ENCODE measurements around the gene NUFIP1. TPM values are rescaled to one million over a fixed set of nuclear protein-coding genes. Genes with fewer than 3 reads are reported as not detected.
"Not testable (repeated sequence)": the region's sequence is repeated elsewhere in the genome, so short reads cannot be mapped to it uniquely, and the experiment has no call there.

The NUFIP1 gene
- 1 to 10 TPM; 4.0 to 5.4 (median 4.9) TPM for polyA plus RNA-seq (ENCODE audit: low read depth in 6 of 6)

DNA sequence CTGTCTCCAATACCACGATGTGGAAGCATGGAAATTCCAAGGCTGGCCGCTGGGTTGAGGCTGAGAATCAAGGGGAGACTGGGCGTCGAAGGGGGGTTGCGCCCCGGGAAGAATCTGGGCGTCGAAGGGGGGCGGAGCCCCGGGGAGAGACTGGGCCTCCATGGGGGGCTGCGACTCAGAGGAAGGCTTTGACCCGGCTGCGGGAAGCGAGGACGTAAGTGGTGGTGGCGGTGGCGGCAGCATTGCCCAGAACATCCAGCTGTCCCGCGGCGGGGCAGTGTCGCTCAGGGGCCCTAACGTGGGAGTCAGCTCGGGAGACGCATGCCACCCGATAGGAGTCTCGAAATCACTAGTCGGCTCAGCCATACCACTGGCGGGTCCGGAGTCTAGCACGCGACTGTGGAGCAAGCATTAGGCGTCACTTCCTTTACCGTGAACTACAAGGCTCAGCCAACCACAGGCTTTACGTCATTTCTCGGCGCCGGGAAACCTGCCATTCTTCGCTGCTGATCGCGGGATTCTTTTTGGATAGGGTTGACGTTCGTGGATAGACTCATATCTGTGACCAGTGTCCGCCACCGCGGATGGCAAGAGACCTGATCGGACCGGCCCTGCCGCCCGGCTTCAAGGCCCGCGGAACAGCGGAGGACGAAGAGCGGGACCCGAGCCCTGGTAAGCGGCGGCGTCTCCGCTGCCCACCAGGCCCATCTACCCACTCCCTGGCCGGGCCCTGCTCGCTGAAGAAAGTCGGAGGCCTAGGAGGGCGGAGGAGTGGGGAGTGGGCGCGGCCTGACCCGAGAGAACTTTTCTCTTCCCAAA, at the start of gene NUFIP1, which contains the start of gene GPALPP1:
TSS of gene NUFIP1 (minus strand) at position 401 of the 819 bp plus-strand sequence. CDS start at position 366, 35 bp downstream.
TSS of gene GPALPP1 (plus strand) at position 468 of the 819 bp plus-strand sequence. CDS start at position 585, 117 bp downstream.
- Mint-ChIP-seq H3K36me3 (peaks cover 8 to 13% of the 10 kb centered on the region in 2 donors), H3K9me3 (no peaks in the 10 kb centered on the region), H3K4me3 (peak within 1 kb of the TSS; percentile 95 to 100 (median 99)), H3K27ac (peak within 1 kb of the TSS; percentile 95 to 99 (median 98)), H3K27me3 (no peaks in the 10 kb centered on the region), H3K4me1 (peaks cover 37 to 70% (median 61%) of the 10 kb centered on the region in 3 donors)
- peak; percentile 87 for DNase-seq
- peak; percentile 97 to 99 for ATAC-seq (ENCODE audit: low read depth in 2 of 2)

DNA sequence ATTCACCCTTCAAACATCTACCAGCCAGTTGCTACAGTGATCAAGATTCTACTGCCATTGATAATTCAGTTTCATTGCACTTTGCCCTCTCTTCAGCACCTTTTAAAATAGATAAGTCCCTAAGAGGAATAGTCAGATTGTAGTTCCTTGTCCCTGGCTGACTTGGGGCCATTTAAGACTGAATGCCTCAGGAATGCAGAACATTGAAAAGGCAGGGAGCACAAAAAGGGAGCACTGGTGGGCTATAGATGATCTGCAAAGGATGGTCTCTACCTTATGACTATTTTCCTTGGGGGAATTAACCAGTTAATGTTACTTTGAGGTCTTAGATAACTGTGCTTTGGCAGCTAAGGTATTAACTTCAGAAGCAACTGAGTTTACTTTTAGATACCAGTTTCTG, 46.9 kb upstream of the NUFIP1 start:
- no peak overlapping the region for H3K27ac Mint-ChIP-seq
- H3K27me3 Mint-ChIP-seq = no peaks in the 10 kb centered on the region
- H3K4me3 Mint-ChIP-seq = no peak overlapping the region
- no peaks in the 10 kb centered on the region for H3K9me3 Mint-ChIP-seq
- DNase-seq (no peak), ATAC-seq (ENCODE audit: low read depth in 2 of 2) (no peak)
- peaks cover 8 to 9% of the 10 kb centered on the region in 2 donors for H3K36me3 Mint-ChIP-seq
- H3K4me1 Mint-ChIP-seq = no peaks in the 10 kb centered on the region

DNA sequence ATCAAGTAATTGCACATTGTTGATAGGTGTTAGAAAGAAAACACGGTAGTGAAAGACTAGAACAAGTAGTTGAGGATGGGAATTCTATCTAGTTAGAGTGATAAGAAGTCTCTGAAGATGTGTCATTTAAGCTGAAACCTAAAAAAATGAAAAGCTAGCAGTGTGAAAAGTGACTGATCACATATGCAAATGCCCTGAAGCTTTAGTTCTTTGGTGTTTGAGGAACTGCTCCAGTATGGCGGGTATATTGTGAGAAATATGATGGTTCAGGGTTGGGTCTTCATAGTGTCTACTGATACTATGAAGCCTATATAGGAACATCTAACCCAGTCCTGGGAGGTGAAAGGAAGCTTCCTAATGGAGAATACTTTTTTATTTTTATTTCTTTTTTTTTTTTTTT, 45.1 kb upstream of the NUFIP1 start:
- DNase-seq (no peak), ATAC-seq (ENCODE audit: low read depth in 2 of 2) (no peak)
- Mint-ChIP-seq H3K27ac (peak overlapping the region in 2 of 6 donors; percentile 6 to 37), H3K36me3 (peaks cover 8 to 9% of the 10 kb centered on the region in 2 donors), H3K27me3 (no peaks in the 10 kb centered on the region), H3K4me3 (peak overlapping the region in 1 of 8 donors; percentile 24), H3K4me1 (no peaks in the 10 kb centered on the region), H3K9me3 (no peaks in the 10 kb centered on the region)

DNA sequence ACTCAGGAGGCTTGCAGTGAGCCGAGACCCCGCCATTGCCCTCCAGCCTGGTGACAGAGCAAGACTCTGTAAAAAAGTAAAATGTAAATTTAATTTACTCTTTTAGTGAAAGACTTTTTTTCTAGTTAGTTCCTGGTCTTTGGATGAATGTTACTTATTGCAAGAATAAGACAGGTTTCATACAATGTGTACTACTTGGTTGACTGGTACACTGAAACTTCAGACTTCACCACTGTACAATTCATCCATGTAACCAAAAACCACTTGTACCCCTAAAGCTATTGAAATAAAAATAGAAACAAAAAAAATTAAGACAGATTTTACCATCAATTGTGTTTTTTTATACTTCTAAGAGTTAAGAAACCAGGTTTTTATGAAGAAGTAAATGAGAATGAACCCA, 35.6 kb upstream of the NUFIP1 start:
- no peak for DNase-seq
- Mint-ChIP-seq H3K9me3 (no peaks in the 10 kb centered on the region), H3K4me3 (no peak overlapping the region), H3K27ac (no peak overlapping the region), H3K4me1 (no peaks in the 10 kb centered on the region), H3K36me3 (peaks cover 22 to 27% of the 10 kb centered on the region in 2 donors), H3K27me3 (no peaks in the 10 kb centered on the region)
- no peak for ATAC-seq (ENCODE audit: low read depth in 2 of 2)

DNA sequence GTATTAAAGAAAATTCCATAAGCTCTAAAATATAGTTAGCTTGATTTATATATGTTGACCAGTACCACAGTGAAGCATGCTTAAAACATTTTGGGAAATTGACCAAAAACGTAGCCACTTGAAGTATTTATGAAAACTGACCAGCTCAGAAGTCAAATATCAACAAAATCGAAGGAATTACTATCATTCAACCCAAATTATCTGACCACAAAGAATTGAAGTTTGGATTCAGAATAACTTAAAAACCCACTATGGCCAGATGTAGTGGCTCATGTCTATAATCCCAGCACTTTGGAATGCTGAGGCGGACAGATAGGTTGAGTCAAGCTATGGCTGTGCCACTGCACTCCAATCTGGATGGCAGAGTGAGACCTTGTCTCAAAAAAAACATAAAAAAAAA, 32.0 kb upstream of the NUFIP1 start:
- H3K36me3 Mint-ChIP-seq = peaks cover 8 to 18% of the 10 kb centered on the region in 2 donors
- no peaks in the 10 kb centered on the region for H3K9me3 Mint-ChIP-seq
- H3K27ac Mint-ChIP-seq = no peak overlapping the region
- H3K4me3 Mint-ChIP-seq = no peak overlapping the region
- H3K4me1 Mint-ChIP-seq = no peaks in the 10 kb centered on the region
- ATAC-seq (ENCODE audit: low read depth in 2 of 2) = no peak
- DNase-seq = no peak
- no peaks in the 10 kb centered on the region for H3K27me3 Mint-ChIP-seq

DNA sequence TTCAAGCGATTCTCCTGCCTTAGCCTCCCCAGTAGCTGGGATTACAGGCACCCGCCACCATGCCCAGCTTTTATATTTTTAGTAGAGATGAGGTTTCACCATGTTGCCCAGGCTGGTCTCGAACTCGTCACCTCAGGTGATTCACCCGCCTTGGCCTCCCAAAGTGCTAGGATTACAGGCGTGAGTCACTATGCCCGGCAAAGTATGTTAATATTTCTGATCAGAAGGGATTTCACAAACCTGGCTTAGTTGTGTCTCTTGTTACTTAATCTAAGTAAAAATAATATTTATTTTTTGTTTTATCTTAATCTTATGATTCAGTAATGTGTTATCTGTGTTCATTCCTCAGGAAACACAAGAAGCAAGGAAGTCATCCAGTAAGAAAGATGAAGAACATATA, 30.7 kb upstream of the NUFIP1 start:
- not testable (repeated sequence) for H3K27ac Mint-ChIP-seq; H3K9me3 Mint-ChIP-seq; H3K4me1 Mint-ChIP-seq; DNase-seq; H3K27me3 Mint-ChIP-seq; H3K4me3 Mint-ChIP-seq; ATAC-seq (ENCODE audit: low read depth in 2 of 2)
- H3K36me3 Mint-ChIP-seq = peaks cover 15 to 19% of the 10 kb centered on the region in 2 donors

DNA sequence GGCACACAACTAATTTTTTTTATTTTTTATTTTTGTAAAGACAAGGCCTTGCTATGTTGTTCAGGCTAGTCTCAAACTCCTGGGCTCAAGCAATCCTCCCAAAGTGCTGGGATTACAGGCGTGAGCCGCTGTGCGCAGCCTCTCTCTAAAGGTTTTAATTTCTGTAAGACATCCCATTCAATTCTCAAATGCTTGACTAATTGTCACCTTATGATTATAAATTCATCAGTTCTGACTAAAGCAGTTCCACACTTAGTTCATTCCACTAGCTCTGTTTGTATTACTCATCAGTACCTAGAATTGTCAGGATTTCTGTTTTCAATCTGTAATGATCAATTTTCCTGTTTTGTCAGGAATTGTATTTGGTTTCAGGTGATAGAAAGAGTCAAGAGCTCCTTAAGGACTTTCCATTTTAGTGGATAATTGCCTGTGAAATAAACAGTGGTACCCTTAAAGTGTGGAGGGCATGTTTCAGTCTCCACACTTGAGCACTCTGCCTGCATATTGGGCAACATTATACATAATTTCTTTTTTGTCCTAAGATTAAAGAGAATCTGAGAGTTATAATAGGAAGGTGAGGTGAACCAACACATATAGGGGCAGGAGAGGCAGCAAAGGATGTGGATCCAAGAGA, 27.6 kb upstream of the NUFIP1 start:
- no peaks in the 10 kb centered on the region for H3K9me3 Mint-ChIP-seq
- no peak for ATAC-seq (ENCODE audit: low read depth in 2 of 2)
- H3K27me3 Mint-ChIP-seq = no peaks in the 10 kb centered on the region
- H3K27ac Mint-ChIP-seq = no peak overlapping the region
- peaks cover 16 to 20% of the 10 kb centered on the region in 2 donors for H3K36me3 Mint-ChIP-seq
- H3K4me3 Mint-ChIP-seq = no peak overlapping the region
- H3K4me1 Mint-ChIP-seq = peaks cover 0 to 5% (median 4%) of the 10 kb centered on the region in 3 donors
- no peak for DNase-seq

DNA sequence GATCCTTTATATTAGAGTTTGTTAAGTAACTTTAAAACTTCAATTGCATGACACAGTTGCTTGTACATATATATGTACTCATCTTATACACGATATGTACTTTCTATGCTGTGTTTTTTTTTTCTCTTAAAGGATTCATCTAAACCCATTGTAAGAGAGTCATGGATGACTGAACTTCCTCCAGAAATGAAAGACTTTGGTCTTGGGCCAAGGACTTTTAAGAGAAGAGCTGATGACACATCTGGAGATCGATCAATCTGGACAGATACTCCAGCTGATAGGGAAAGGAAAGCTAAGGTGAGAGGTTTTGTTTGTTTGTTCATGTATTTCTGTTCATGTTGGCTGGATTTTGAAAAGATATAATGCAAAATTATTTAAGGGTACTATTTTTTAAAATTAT, 26.0 kb upstream of the NUFIP1 start:
- Mint-ChIP-seq H3K27me3 (no peaks in the 10 kb centered on the region), H3K9me3 (no peaks in the 10 kb centered on the region), H3K27ac (peak overlapping the region in 2 of 6 donors; percentile 26 to 56), H3K4me3 (no peak overlapping the region), H3K4me1 (peaks cover 0 to 5% (median 4%) of the 10 kb centered on the region in 3 donors), H3K36me3 (peaks cover 25 to 30% of the 10 kb centered on the region in 2 donors)
- no peak for ATAC-seq (ENCODE audit: low read depth in 2 of 2)
- DNase-seq = no peak

DNA sequence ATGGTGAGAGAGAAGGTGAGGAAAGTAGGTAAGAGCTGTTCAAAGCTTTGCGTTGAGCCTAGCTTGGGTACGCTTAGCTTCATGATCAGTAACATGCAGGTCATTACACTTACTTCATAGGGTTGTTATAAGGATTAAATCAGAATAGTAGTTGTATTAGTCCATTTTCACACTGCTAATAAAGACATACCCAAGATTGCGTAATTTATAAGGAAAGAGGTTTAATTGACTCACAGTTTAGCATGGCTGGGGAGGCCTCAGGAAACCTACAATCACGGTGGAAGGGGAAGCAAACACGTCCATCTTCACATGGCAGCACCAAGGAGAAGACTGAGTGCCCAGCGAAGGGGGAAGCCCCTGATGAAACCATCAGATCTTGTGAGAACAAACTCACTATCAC, 21.9 kb upstream of the NUFIP1 start:
- DNase-seq (no peak), ATAC-seq (ENCODE audit: low read depth in 2 of 2) (no peak)
- Mint-ChIP-seq H3K36me3 (peaks cover 34 to 42% of the 10 kb centered on the region in 2 donors), H3K27me3 (no peaks in the 10 kb centered on the region), H3K4me1 (peaks cover 0 to 5% (median 4%) of the 10 kb centered on the region in 3 donors), H3K27ac (peak overlapping the region in 1 of 6 donors; percentile 79), H3K4me3 (no peak overlapping the region), H3K9me3 (no peaks in the 10 kb centered on the region)

DNA sequence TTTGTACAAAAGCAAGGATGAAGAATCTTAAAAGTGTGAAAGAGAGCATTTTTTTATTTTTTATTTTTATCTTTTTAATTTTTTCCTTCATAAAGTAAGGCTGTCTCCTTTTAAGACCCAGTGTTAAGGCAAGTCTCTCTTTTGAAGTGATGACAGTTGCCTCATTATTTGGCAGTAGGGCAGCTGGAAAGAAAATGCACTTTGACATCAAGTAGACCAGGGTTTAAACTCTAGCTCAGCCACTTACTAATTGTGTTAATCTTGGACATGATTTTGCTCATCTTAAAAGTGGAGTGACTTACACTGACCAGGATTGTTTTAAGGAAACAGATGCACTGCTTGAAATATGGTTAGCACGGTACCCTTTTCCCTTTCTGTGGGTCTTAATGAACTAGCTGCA, 18.6 kb upstream of the NUFIP1 start:
- Mint-ChIP-seq H3K4me3 (no peak overlapping the region), H3K9me3 (no peaks in the 10 kb centered on the region), H3K27me3 (no peaks in the 10 kb centered on the region), H3K4me1 (no peaks in the 10 kb centered on the region), H3K36me3 (peaks cover 21 to 30% of the 10 kb centered on the region in 2 donors), H3K27ac (no peak overlapping the region)
- ATAC-seq (ENCODE audit: low read depth in 2 of 2) = no peak
- no peak for DNase-seq

DNA sequence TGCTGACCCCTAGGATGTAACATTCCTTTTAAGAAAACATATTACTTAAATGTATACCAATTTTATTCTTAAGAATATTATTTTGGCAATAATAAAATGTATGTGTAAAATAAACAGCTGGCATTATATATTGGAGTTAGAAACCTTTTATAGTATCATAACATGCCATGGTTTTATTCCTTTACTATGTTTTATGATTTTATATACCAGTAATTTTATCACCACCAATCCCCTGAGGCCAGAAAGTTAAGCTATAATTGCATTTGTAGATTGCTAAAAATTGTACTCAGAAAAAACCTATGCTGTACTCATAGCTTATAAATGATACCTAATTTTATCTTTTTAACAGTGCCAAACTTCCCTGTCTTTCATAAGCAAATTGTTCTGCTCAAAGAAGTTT, 18.0 kb upstream of the NUFIP1 start:
- H3K9me3 Mint-ChIP-seq = no peaks in the 10 kb centered on the region
- no peak overlapping the region for H3K4me3 Mint-ChIP-seq
- DNase-seq = no peak
- H3K27ac Mint-ChIP-seq = no peak overlapping the region
- peaks cover 27 to 35% of the 10 kb centered on the region in 2 donors for H3K36me3 Mint-ChIP-seq
- no peaks in the 10 kb centered on the region for H3K27me3 Mint-ChIP-seq
- ATAC-seq (ENCODE audit: low read depth in 2 of 2) = no peak
- H3K4me1 Mint-ChIP-seq = no peaks in the 10 kb centered on the region

DNA sequence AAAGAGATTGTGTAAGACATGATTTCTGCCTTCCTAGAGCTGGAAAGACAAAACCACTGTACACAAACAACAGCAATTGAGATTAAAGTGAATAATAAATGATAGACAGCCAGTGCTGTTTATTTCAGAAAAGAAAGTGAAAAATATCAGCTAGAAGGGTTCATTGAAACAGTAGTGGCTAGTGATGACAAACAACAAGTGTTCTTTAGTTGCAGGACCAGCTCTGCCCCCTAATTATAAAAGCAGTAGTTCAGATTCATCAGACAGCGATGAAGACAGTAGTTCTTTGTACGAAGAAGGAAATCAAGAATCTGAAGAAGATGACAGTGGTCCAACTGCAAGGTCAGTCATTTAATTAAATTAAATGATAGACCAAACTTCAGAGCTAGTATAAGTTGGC, 14.8 kb upstream of the NUFIP1 start:
- DNase-seq (no peak), ATAC-seq (ENCODE audit: low read depth in 2 of 2) (no peak)
- H3K4me3 Mint-ChIP-seq = no peak overlapping the region
- no peak overlapping the region for H3K27ac Mint-ChIP-seq
- H3K36me3 Mint-ChIP-seq = peaks cover 17 to 27% of the 10 kb centered on the region in 2 donors
- H3K27me3 Mint-ChIP-seq = no peaks in the 10 kb centered on the region
- H3K9me3 Mint-ChIP-seq = no peaks in the 10 kb centered on the region
- H3K4me1 Mint-ChIP-seq = peaks cover 0 to 4% (median 0%) of the 10 kb centered on the region in 3 donors

DNA sequence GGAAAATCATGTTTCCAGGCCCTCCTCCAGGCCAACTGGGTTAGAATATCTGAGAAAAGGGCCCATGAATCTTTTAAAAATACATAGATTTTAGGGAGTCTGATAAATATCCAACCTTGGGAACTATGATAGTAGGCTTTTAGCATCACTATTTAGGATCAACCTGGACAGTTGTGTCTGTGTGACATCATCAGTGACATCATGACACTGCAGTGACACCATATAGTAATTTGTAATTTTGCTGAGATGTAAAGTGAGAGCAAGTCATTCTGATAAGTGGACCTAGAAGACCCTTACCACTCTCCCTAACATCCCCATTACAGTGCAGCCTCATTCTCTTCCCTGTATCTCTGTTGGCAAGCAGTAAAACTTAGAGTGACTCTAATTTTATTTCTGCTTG, 14.1 kb upstream of the NUFIP1 start:
- Mint-ChIP-seq H3K27me3 (no peaks in the 10 kb centered on the region), H3K36me3 (peaks cover 13 to 30% of the 10 kb centered on the region in 2 donors), H3K4me1 (peaks cover under 1 to 5% (median 2%) of the 10 kb centered on the region in 3 donors), H3K27ac (no peak overlapping the region), H3K9me3 (no peaks in the 10 kb centered on the region), H3K4me3 (no peak overlapping the region)
- DNase-seq (no peak), ATAC-seq (ENCODE audit: low read depth in 2 of 2) (no peak)

DNA sequence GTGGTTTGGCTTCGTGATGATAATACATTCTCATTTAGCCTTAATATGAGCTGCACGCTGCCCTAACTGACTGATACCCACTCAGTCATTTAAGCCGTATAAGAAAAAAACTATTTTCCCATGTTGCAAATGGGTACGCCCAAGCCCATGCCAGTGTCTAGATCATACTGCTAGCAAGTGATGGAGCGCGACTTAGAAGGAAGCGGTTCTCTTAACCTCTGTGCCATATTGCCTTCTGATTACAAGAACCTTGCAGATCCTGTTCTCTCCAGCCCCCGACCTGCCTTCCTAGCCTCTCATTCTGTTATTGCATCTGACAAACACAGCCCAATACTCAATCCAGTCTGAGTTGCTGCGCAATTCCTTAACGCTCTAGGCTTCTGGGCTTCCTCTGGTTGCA, 670 bp upstream of the NUFIP1 start:
- H3K4me1 Mint-ChIP-seq = peaks cover 37 to 72% (median 60%) of the 10 kb centered on the region in 3 donors
- H3K27ac Mint-ChIP-seq = peak overlapping the region; percentile 95 to 99 (median 98)
- peaks cover 8 to 11% of the 10 kb centered on the region in 2 donors for H3K36me3 Mint-ChIP-seq
- H3K9me3 Mint-ChIP-seq = no peaks in the 10 kb centered on the region
- peak overlapping the region; percentile 95 to 100 (median 99) for H3K4me3 Mint-ChIP-seq
- H3K27me3 Mint-ChIP-seq = no peaks in the 10 kb centered on the region
- DNase-seq = no peak
- ATAC-seq (ENCODE audit: low read depth in 2 of 2) = peak; percentile 4 to 6

Measured in naive B cell (primary cell).